Astrocyte (in vitro differentiated cells and primary cell): Measurements from ENCODE around the gene P3H4. TPM values are rescaled to one million over a fixed set of nuclear protein-coding genes. Genes with fewer than 3 reads are reported as not detected.

Source experiments
- DNase-seq: peaks from one replicate; pipeline ENCODE4 v3.0.0-alpha.2; 2010; ENCODE audit warnings: low read depth
- FAIRE-seq: peaks from 2 replicates; lab custom pipeline; 2011; peaks lifted over from hg19 to GRCh38; lab: Jason Lieb, UNC
- H2AFZ ChIP-seq: 2 replicates; pipeline ENCODE4 v1.6.0; 2012; ENCODE audit warnings: low read depth, low read length, inconsistent platforms
- H3K27ac ChIP-seq: 2 replicates; pipeline ENCODE4 v1.5.1; 2011; ENCODE audit warnings: low read depth, low read length, inconsistent platforms
- H3K27me3 ChIP-seq: 2 replicates; pipeline ENCODE4 v1.6.0; 2011; ENCODE audit warnings: low read length, inconsistent platforms; ENCODE audit not compliant: insufficient read depth
- H3K36me3 ChIP-seq: 2 replicates; pipeline ENCODE4 v1.5.1; 2011; ENCODE audit warnings: low read length, inconsistent platforms; ENCODE audit not compliant: insufficient read depth
- H3K4me1 ChIP-seq: 2 replicates; pipeline ENCODE4 v1.5.1; 2011; ENCODE audit warnings: low read length, inconsistent platforms; ENCODE audit not compliant: insufficient read depth
- H3K4me2 ChIP-seq: 2 replicates; pipeline ENCODE4 v1.6.0; 2012; ENCODE audit warnings: low read length, inconsistent platforms
- H3K4me3 ChIP-seq: 2 replicates; pipeline ENCODE4 v1.5.1; 2011; ENCODE audit warnings: low read depth, mild to moderate bottlenecking, low read length, inconsistent platforms; ENCODE audit not compliant: insufficient read depth
- H3K79me2 ChIP-seq: 2 replicates; pipeline ENCODE4 v1.6.0; 2012; ENCODE audit warnings: mild to moderate bottlenecking, low read length, inconsistent platforms; ENCODE audit not compliant: insufficient read depth
- H3K9ac ChIP-seq: 2 replicates; pipeline ENCODE4 v1.6.0; 2012; ENCODE audit warnings: mild to moderate bottlenecking, low read length, inconsistent platforms
- H3K9me3 ChIP-seq: 2 replicates; pipeline ENCODE4 v1.5.1; 2012; ENCODE audit warnings: low read depth, mild to moderate bottlenecking, low read length, inconsistent platforms; ENCODE audit not compliant: insufficient read depth
- H4K20me1 ChIP-seq: 2 replicates; pipeline ENCODE4 v1.6.0; 2012; ENCODE audit warnings: low read length, inconsistent platforms; ENCODE audit not compliant: insufficient read depth
- H3K27ac Mint-ChIP-seq: one replicate; pipeline ENCODE4 v1.8.0; 2021; ENCODE audit warnings: mild to moderate bottlenecking, mixed read lengths; ENCODE audit not compliant: unreplicated experiment
- H3K27me3 Mint-ChIP-seq: one replicate; pipeline ENCODE4 v1.8.0; 2021; ENCODE audit warnings: low read depth, mixed read lengths; ENCODE audit not compliant: unreplicated experiment
- H3K36me3 Mint-ChIP-seq: one replicate; pipeline ENCODE4 v1.8.0; 2021; ENCODE audit warnings: low read depth, mixed read lengths; ENCODE audit not compliant: unreplicated experiment
- H3K4me1 Mint-ChIP-seq: one replicate; pipeline ENCODE4 v1.8.0; 2021; ENCODE audit warnings: low read depth, mixed read lengths; ENCODE audit not compliant: unreplicated experiment
- H3K4me3 Mint-ChIP-seq: one replicate; pipeline ENCODE4 v1.8.0; 2021; ENCODE audit warnings: mild to moderate bottlenecking, moderate library complexity, mixed read lengths; ENCODE audit not compliant: unreplicated experiment
- H3K9me3 Mint-ChIP-seq: one replicate; pipeline ENCODE4 v1.8.0; 2021; ENCODE audit warnings: mild to moderate bottlenecking, mixed read lengths; ENCODE audit not compliant: unreplicated experiment
- EZH2 ChIP-seq: IDR thresholded peaks from 2 replicates; pipeline ENCODE4 v1.6.1; 2012; ENCODE audit warnings: mild to moderate bottlenecking, low read length, inconsistent platforms; ENCODE audit not compliant: insufficient read depth
- total RNA-seq: library from RNA; stranded (reverse); gene quantifications from 2 replicates; pipeline ENCODE4 v1.2.1, GENCODE V29; 2021
- TF ChIP-seq, protein P1 (sequence below): IDR thresholded peaks from 2 replicates; pipeline ENCODE4 v1.5.1; 2011; ENCODE audit warnings: low read depth, mild to moderate bottlenecking, inconsistent platforms, low read length, moderate library complexity; ENCODE audit not compliant: insufficient read depth

P3H4 gene
- total RNA-seq, 1 donor from 2014 or later = 81.5 TPM

DNA sequence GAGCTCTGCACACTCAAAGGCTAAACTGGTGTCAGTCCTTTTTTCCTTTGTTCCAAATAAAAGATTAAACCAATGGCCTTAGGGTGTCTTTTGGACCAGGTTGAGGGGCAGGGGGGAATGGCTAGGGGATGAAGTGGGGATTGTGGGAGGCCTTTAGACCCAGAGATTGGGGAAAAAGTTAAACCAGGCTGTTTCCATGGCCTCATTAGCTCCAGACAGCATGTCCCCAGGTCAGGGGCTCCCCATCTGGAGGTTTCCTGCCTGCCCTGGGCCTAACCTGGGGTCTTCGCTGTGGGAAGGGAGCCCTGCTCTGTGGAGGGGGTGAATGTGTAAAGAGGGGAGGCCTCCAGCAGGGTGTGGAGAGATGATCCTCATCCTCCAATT lies 11.4 kb upstream of the P3H4 start:
- no peak overlapping the region for H3K9ac ChIP-seq
- no peaks in the 10 kb centered on the region for H3K9me3 Mint-ChIP-seq
- no peaks in the 10 kb centered on the region for H3K4me1 ChIP-seq
- no peak overlapping the region for H3K4me2 ChIP-seq
- peaks cover 19% of the 10 kb centered on the region for H3K36me3 ChIP-seq
- H3K4me1 Mint-ChIP-seq = no peaks in the 10 kb centered on the region
- H3K36me3 Mint-ChIP-seq = peaks cover 3% of the 10 kb centered on the region
- FAIRE-seq = no peak
- H3K27me3 ChIP-seq = no peaks in the 10 kb centered on the region
- peaks cover 4% of the 10 kb centered on the region for H3K79me2 ChIP-seq
- H3K27me3 Mint-ChIP-seq = no peaks in the 10 kb centered on the region
- no peak overlapping the region for H3K4me3 Mint-ChIP-seq
- H3K27ac Mint-ChIP-seq = no peak overlapping the region
- TF ChIP-seq EZH2 = no peak
- TF ChIP-seq, protein P1, sequence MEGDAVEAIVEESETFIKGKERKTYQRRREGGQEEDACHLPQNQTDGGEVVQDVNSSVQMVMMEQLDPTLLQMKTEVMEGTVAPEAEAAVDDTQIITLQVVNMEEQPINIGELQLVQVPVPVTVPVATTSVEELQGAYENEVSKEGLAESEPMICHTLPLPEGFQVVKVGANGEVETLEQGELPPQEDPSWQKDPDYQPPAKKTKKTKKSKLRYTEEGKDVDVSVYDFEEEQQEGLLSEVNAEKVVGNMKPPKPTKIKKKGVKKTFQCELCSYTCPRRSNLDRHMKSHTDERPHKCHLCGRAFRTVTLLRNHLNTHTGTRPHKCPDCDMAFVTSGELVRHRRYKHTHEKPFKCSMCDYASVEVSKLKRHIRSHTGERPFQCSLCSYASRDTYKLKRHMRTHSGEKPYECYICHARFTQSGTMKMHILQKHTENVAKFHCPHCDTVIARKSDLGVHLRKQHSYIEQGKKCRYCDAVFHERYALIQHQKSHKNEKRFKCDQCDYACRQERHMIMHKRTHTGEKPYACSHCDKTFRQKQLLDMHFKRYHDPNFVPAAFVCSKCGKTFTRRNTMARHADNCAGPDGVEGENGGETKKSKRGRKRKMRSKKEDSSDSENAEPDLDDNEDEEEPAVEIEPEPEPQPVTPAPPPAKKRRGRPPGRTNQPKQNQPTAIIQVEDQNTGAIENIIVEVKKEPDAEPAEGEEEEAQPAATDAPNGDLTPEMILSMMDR = no peak
- no peak for DNase-seq
- H2AFZ ChIP-seq = no peak overlapping the region
- peaks cover 48% of the 10 kb centered on the region for H4K20me1 ChIP-seq
- no peak overlapping the region for H3K27ac ChIP-seq
- H3K4me3 ChIP-seq = no peak overlapping the region
- no peaks in the 10 kb centered on the region for H3K9me3 ChIP-seq

DNA sequence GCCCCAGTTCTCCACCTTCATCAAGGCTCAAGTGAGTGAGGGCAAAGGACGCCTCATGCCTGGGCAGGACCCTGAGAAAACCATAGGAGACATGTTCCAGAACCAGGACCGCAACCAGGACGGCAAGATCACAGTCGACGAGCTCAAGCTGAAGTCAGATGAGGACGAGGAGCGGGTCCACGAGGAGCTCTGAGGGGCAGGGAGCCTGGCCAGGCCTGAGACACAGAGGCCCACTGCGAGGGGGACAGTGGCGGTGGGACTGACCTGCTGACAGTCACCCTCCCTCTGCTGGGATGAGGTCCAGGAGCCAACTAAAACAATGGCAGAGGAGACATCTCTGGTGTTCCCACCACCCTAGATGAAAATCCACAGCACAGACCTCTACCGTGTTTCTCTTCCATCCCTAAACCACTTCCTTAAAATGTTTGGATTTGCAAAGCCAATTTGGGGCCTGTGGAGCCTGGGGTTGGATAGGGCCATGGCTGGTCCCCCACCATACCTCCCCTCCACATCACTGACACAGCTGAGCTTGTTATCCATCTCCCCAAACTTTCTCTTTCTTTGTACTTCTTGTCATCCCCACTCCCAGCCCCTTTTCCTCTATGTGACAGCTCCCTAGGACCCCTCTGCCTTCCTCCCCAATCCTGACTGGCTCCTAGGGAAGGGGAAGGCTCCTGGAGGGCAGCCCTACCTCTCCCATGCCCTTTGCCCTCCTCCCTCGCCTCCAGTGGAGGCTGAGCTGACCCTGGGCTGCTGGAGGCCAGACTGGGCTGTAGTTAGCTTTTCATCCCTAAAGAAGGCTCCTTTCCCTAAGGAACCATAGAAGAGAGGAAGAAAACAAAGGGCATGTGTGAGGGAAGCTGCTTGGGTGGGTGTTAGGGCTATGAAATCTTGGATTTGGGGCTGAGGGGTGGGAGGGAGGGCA lies 10.7 kb upstream of the P3H4 start:
- FAIRE-seq = no peak
- H3K36me3 ChIP-seq = peaks cover 16% of the 10 kb centered on the region
- no peak overlapping the region for H3K27ac ChIP-seq
- no peak overlapping the region for H3K9ac ChIP-seq
- H2AFZ ChIP-seq = no peak overlapping the region
- no peaks in the 10 kb centered on the region for H3K9me3 Mint-ChIP-seq
- H3K4me3 Mint-ChIP-seq = no peak overlapping the region
- H3K9me3 ChIP-seq = no peaks in the 10 kb centered on the region
- H3K27me3 Mint-ChIP-seq = no peaks in the 10 kb centered on the region
- DNase-seq = no peak
- peaks cover 3% of the 10 kb centered on the region for H3K36me3 Mint-ChIP-seq
- H3K79me2 ChIP-seq = peaks cover 10% of the 10 kb centered on the region
- H3K27me3 ChIP-seq = no peaks in the 10 kb centered on the region
- no peaks in the 10 kb centered on the region for H3K4me1 Mint-ChIP-seq
- H3K4me1 ChIP-seq = no peaks in the 10 kb centered on the region
- peaks cover 54% of the 10 kb centered on the region for H4K20me1 ChIP-seq
- H3K27ac Mint-ChIP-seq = peak overlapping the region; percentile 66
- TF ChIP-seq EZH2 = no peak
- TF ChIP-seq, protein P1 = no peak
- no peak overlapping the region for H3K4me3 ChIP-seq
- no peak overlapping the region for H3K4me2 ChIP-seq

DNA sequence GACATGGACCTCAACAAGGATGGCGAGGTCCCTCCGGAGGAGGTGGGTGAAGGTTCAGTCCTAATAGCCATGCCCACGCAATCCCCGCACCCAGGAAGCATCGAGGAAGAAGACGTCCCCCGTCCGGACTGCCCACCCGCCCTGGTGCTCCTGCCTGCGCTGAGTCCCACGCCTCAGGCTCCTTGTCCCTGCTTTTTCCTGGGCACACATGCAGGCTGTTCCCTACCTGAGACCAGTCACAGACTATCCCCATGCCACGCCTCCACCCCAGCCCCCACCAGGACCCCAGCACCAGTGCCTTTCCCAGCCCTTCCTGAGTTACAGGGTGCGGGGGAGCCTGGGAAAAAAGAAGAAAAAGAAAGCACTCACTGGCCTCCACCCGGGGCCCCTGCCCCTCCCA lies 10.0 kb upstream of the P3H4 start:
- H3K4me3 Mint-ChIP-seq = no peak overlapping the region
- H3K79me2 ChIP-seq = peaks cover 17% of the 10 kb centered on the region
- TF ChIP-seq, protein P1 = no peak
- TF ChIP-seq EZH2 = no peak
- no peak overlapping the region for H3K4me3 ChIP-seq
- no peaks in the 10 kb centered on the region for H3K27me3 ChIP-seq
- H3K27ac ChIP-seq = no peak overlapping the region
- H2AFZ ChIP-seq = no peak overlapping the region
- no peaks in the 10 kb centered on the region for H3K27me3 Mint-ChIP-seq
- peaks cover 3% of the 10 kb centered on the region for H3K4me1 ChIP-seq
- no peak overlapping the region for H3K9ac ChIP-seq
- H3K36me3 ChIP-seq = peaks cover 14% of the 10 kb centered on the region
- no peaks in the 10 kb centered on the region for H3K9me3 ChIP-seq
- H3K36me3 Mint-ChIP-seq = peaks cover 8% of the 10 kb centered on the region
- peaks cover 61% of the 10 kb centered on the region for H4K20me1 ChIP-seq
- no peaks in the 10 kb centered on the region for H3K9me3 Mint-ChIP-seq
- peaks cover 3% of the 10 kb centered on the region for H3K4me1 Mint-ChIP-seq
- no peak for FAIRE-seq
- H3K4me2 ChIP-seq = no peak overlapping the region
- H3K27ac Mint-ChIP-seq = no peak overlapping the region
- DNase-seq = no peak
